DND-41 (cell line): Measurements from ENCODE around the gene TTLL3.

ENCODE experiments used
- ATAC-seq: fragments of 200-7000 bp; cut with Tn5 transposase; 3 replicates; pipeline ENCODE4 v1.9.1; 2021; ENCODE audit warnings: low read depth; ENCODE audit not compliant: insufficient read depth
- DNase-seq: peaks from one replicate; pipeline ENCODE4 v3.0.0-alpha.2; 2020
- H2AFZ ChIP-seq: 2 replicates; pipeline ENCODE4 v1.6.0; 2012; ENCODE audit warnings: low read depth, low read length
- H3K27ac ChIP-seq: 2 replicates; pipeline ENCODE4 v1.5.1; 2012; ENCODE audit warnings: low read length, inconsistent platforms
- H3K27me3 ChIP-seq: fragments of 200-600 bp; sonication (generic); 2 replicates; pipeline ENCODE4 v1.6.0; 2012; ENCODE audit warnings: low read length, mild to moderate bottlenecking, inconsistent platforms; ENCODE audit not compliant: insufficient read depth, poor library complexity
- H3K36me3 ChIP-seq: 2 replicates; pipeline ENCODE4 v1.5.1; 2012; ENCODE audit warnings: low read length, inconsistent platforms; ENCODE audit not compliant: insufficient read depth
- H3K4me1 ChIP-seq: 2 replicates; pipeline ENCODE4 v1.5.1; 2012; ENCODE audit warnings: mild to moderate bottlenecking, low read length; ENCODE audit not compliant: insufficient read depth
- H3K4me2 ChIP-seq: 2 replicates; pipeline ENCODE4 v1.6.0; 2012; ENCODE audit warnings: mild to moderate bottlenecking, moderate library complexity, low read length, inconsistent platforms; ENCODE audit not compliant: insufficient read depth
- H3K4me3 ChIP-seq, 2 experiments: fragments of 200-600 bp in 1 of 2; shearing (Covaris generic) in 1 of 2; 2 replicates each; pipeline ENCODE4 v1.5.1; 2012 to 2016; ENCODE audit warnings: inconsistent platforms in 2 of 2, low read length in 2 of 2, mild to moderate bottlenecking in 2 of 2, low read depth in 1 of 2, moderate library complexity in 1 of 2
- H3K79me2 ChIP-seq: 2 replicates; pipeline ENCODE4 v1.6.0; 2012; ENCODE audit warnings: low read length, inconsistent platforms; ENCODE audit not compliant: insufficient read depth
- H3K9ac ChIP-seq: 2 replicates; pipeline ENCODE4 v1.6.0; 2012; ENCODE audit warnings: low read depth, mild to moderate bottlenecking, inconsistent platforms, low read length, moderate library complexity
- H3K9me3 ChIP-seq: 2 replicates; pipeline ENCODE4 v1.5.1; 2012; ENCODE audit warnings: low read length, moderate library complexity, mild to moderate bottlenecking, inconsistent platforms; ENCODE audit not compliant: insufficient read depth, severe bottlenecking
- H4K20me1 ChIP-seq: 2 replicates; pipeline ENCODE4 v1.6.0; 2012; ENCODE audit warnings: low read length; ENCODE audit not compliant: insufficient read depth
- CTCF ChIP-seq: IDR thresholded peaks from 2 replicates; pipeline ENCODE4 v1.5.1; 2012; ENCODE audit warnings: borderline replicate concordance, low read length, moderate library complexity, mild to moderate bottlenecking; ENCODE audit not compliant: poor library complexity, severe bottlenecking; ENCODE audit errors: extremely low read depth
- EZH2 ChIP-seq: IDR thresholded peaks from 3 replicates; pipeline ENCODE4 v1.6.1; 2012; ENCODE audit warnings: borderline replicate concordance, low read depth, mild to moderate bottlenecking, moderate library complexity, low read length, inconsistent platforms; ENCODE audit not compliant: severe bottlenecking

The TTLL3 gene

GRCh38 chr3:9810433-9810770 is 340 bp downstream of the TTLL3 start:
- DNase-seq, result no peak
- no peaks in the 10 kb centered on the region for H3K9me3 ChIP-seq
- no peaks in the 10 kb centered on the region for H3K27me3 ChIP-seq
- H3K4me1 ChIP-seq, result no peaks in the 10 kb centered on the region
- no peak overlapping the region for H3K27ac ChIP-seq
- H2AFZ ChIP-seq, result no peak overlapping the region
- no peak for TF ChIP-seq CTCF
- TF ChIP-seq EZH2, result no peak
- no peak overlapping the region for H3K4me2 ChIP-seq
- H3K79me2 ChIP-seq, result no peaks in the 10 kb centered on the region
- no peak overlapping the region for H3K9ac ChIP-seq
- no peak for ATAC-seq
- peaks cover 72% of the 10 kb centered on the region for H3K36me3 ChIP-seq
- H4K20me1 ChIP-seq, result peaks cover 6% of the 10 kb centered on the region
- no peak overlapping the region for H3K4me3 ChIP-seq

GRCh38 chr3:9810846-9811245 is 784 bp downstream of the TTLL3 start:
- Histone ChIP-seq H3K36me3 (peaks cover 72% of the 10 kb centered on the region), H3K4me2 (no peak overlapping the region), H3K27me3 (no peaks in the 10 kb centered on the region), H3K79me2 (no peaks in the 10 kb centered on the region), H3K4me3 (no peak overlapping the region), H3K27ac (no peak overlapping the region), H2AFZ (no peak overlapping the region), H3K9ac (no peak overlapping the region), H3K4me1 (no peaks in the 10 kb centered on the region), H3K9me3 (no peaks in the 10 kb centered on the region), H4K20me1 (peaks cover 5% of the 10 kb centered on the region)
- ATAC-seq (no peak), DNase-seq (no peak)
- TF ChIP-seq EZH2, result no peak
- TF ChIP-seq CTCF, result no peak

GRCh38 chr3:9812870-9813483 is 2.9 kb downstream of the TTLL3 start:
- Histone ChIP-seq H3K9ac (no peak overlapping the region), H4K20me1 (no peaks in the 10 kb centered on the region), H3K27ac (no peak overlapping the region), H3K27me3 (no peaks in the 10 kb centered on the region), H2AFZ (no peak overlapping the region), H3K79me2 (no peaks in the 10 kb centered on the region), H3K4me3 (no peak overlapping the region), H3K9me3 (no peaks in the 10 kb centered on the region), H3K36me3 (peaks cover 63% of the 10 kb centered on the region), H3K4me2 (no peak overlapping the region), H3K4me1 (no peaks in the 10 kb centered on the region)
- ATAC-seq (no peak), DNase-seq (no peak)
- no peak for TF ChIP-seq EZH2
- TF ChIP-seq CTCF, result no peak

- no peak overlapping the region for H3K27ac ChIP-seq
- TF ChIP-seq CTCF, result no peak
- no peak for TF ChIP-seq EZH2
- no peak overlapping the region for H3K9ac ChIP-seq
- peaks cover 61% of the 10 kb centered on the region for H3K36me3 ChIP-seq
- no peak overlapping the region for H2AFZ ChIP-seq
- H3K4me3 ChIP-seq, result no peak overlapping the region
- H3K27me3 ChIP-seq, result no peaks in the 10 kb centered on the region
- H4K20me1 ChIP-seq, result no peaks in the 10 kb centered on the region
- ATAC-seq (no peak), DNase-seq (no peak)
- no peaks in the 10 kb centered on the region for H3K79me2 ChIP-seq
- H3K9me3 ChIP-seq, result no peaks in the 10 kb centered on the region
- H3K4me1 ChIP-seq, result no peaks in the 10 kb centered on the region
- no peak overlapping the region for H3K4me2 ChIP-seq
Measured at GRCh38 chr3:9815986-9816385, 5.9 kb downstream of the TTLL3 start.
